Measurements from ENCODE around the gene PNLIP.

Gene PNLIP

DNA sequence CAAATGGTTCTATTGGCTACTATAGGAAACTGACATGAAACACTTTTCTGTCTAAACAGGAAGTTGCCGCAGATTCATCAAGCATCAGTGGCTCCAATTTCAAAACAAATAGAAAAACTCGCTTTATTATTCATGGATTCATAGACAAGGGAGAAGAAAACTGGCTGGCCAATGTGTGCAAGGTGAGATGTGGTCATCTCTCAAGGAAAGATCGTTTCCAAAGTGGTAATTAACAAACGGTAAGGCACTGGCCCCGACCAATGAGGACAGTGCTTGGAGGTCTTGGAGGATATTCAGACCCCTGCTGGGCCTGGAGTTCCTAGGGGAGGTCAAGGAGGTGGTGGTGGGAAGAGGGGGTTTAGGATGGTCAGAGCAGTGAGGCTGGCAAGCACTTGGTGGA, 2.6 kb downstream of the PNLIP start:
- TF ChIP-seq ZFX (IDR thresholded peaks at IDR 0.05), result no peak
- TF ChIP-seq, protein P1, sequence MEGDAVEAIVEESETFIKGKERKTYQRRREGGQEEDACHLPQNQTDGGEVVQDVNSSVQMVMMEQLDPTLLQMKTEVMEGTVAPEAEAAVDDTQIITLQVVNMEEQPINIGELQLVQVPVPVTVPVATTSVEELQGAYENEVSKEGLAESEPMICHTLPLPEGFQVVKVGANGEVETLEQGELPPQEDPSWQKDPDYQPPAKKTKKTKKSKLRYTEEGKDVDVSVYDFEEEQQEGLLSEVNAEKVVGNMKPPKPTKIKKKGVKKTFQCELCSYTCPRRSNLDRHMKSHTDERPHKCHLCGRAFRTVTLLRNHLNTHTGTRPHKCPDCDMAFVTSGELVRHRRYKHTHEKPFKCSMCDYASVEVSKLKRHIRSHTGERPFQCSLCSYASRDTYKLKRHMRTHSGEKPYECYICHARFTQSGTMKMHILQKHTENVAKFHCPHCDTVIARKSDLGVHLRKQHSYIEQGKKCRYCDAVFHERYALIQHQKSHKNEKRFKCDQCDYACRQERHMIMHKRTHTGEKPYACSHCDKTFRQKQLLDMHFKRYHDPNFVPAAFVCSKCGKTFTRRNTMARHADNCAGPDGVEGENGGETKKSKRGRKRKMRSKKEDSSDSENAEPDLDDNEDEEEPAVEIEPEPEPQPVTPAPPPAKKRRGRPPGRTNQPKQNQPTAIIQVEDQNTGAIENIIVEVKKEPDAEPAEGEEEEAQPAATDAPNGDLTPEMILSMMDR (conservative IDR thresholded peaks at IDR 0.05), result no peak
- no peak overlapping the region for H3K27ac ChIP-seq

DNA sequence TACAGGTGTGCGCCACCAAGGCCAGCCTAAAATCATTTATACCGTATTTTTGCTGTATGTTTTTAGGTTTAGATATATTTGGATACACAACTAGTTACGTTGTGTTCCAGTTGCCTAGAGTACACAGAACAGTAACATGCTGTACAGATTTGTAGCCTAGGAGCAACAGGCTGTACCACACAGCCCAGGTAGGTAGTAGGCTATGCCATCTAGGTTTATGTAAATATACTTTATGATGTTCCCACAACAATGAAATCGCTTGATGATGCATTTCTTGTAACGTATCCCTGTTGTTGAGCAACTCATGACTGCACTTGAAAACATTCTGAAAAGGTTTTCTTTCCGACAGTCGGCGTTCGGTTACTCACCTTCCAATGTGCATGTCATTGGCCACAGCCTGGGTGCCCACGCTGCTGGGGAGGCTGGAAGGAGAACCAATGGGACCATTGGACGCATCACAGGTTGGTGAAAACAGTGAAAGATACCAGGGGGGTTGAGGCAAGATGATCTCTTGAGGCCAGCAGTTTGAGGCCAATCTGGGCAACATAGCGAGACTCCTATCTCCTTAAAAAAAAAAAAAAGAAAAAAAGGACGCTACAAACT, 7.7 kb downstream of the PNLIP start:
- H3K27ac ChIP-seq, result no peak overlapping the region
- TF ChIP-seq ZFX (IDR thresholded peaks at IDR 0.05), result no peak
- TF ChIP-seq, protein P1 (conservative IDR thresholded peaks at IDR 0.05), result no peak

DNA sequence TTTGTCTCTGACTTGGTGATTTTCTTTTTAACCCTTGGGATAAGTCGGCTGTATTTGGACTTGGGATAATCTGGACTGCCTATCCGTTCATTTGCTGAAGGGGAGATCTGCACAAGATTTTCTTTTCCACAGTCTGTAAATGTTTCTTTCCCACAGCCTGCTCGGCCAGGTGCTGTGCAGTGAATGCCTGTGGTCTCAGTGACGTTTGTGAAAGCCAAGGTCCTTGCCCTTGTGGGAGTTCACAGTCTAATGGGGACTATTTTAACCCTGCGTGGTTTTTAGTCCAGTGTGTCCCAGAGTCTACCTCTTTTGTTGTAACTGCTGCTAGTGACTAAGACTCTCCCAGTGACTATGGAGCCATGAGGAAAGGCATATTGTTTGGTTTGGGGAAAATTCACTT, 8.9 kb downstream of the PNLIP start:
- no peak overlapping the region for H3K27ac ChIP-seq
- TF ChIP-seq, protein P1 (conservative IDR thresholded peaks at IDR 0.05), result no peak
- no peak for TF ChIP-seq ZFX (IDR thresholded peaks at IDR 0.05)

DNA sequence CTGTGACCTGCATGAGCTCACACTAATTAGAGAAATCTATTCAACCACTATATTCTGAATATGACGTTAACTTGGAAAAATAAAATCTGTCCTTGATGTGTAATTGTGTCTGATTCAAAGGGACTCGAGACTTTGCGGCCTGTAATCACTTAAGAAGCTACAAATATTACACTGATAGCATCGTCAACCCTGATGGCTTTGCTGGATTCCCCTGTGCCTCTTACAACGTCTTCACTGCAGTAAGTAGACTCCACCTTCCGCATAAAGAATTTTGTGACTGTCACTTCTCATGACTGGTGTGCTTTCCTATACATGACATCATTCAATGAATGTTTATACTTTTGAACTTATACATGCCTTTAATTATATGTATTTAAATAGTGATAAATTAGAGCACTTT, 10.1 kb downstream of the PNLIP start:
- no peak for TF ChIP-seq ZFX (IDR thresholded peaks at IDR 0.05)
- TF ChIP-seq, protein P1 (conservative IDR thresholded peaks at IDR 0.05), result no peak

DNA sequence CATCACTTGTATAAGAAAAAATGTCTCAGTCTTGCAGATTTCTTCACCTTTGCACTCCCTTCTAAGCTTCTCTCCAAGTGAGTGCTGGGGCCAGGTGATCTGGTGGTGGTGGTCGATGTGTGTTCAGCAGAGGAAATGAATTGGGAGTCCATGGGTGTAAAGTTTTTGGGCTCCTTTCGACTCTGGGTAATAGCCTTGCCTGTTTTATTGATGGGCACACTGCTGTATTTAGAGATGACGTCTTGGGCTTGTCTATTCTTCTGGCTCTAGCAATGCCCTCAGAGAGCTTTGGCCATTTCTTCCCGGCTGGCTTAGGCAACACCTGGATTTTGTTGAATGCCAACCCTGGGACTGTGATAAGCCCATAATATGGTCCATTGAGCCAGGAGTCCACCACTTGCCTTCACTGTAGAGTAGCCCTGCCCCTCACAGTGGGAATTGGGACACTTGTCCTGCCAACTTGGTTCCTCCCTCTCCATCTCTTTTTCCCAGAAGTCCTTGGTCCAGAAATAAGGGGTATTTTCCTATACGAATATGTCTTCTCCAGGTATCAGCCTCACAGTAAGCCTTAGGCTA, 11.7 kb downstream of the PNLIP start:
- H3K27ac ChIP-seq, result no peak overlapping the region
- TF ChIP-seq, protein P1 (conservative IDR thresholded peaks at IDR 0.05), result no peak
- no peak for TF ChIP-seq ZFX (IDR thresholded peaks at IDR 0.05)

More for the DNA sequence above, 10.1 kb downstream of the PNLIP start:
- no peak overlapping the region for H3K27ac ChIP-seq

DNA sequence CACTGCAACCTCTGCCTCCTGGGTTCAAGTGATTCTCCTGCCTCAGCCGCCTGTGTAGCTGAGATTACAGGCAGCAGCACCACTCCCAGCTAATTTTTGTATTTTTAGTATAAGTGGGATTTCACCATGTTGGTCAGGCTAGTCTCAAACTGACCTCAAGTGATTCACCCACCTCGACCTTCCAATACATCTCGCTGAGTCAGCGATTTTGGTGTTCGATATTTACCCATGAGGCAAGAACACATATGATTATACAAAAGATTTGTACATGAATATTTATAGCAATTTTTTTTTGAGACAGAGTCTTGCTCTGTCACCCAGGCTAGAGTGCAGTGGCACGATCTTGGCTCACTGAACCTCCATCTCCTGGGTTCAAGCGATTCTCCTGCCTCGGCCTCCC, 19.8 kb downstream of the PNLIP start:
- H3K27ac ChIP-seq, result no peak overlapping the region
- TF ChIP-seq, protein P1 (conservative IDR thresholded peaks at IDR 0.05), result no peak
- no peak for TF ChIP-seq ZFX (IDR thresholded peaks at IDR 0.05)

DNA sequence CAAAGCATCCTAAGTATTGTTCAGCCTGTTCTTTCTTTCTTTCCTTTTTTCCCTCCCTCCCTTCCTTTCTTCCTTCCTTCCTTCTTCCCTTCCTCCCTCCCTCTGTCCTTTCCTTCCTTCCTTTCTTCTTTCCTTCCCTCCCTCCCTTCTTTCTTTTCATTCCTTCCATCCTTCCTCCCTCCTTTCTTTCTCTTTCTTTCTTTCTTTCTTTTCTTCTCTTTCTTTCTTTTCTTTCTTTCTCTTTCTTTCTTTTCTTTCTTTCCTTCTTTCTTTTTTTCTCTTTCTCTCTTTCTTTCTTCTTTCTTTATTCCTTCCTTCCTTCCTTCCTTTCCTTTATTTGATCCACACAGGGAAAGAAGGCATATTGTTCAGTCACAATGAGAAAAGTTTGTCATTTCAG, 21.2 kb downstream of the PNLIP start:
- H3K27ac ChIP-seq, result no peak overlapping the region
- TF ChIP-seq, protein P1 (conservative IDR thresholded peaks at IDR 0.05), result no peak
- TF ChIP-seq ZFX (IDR thresholded peaks at IDR 0.05), result no peak

Data from C4-2B (cell line).